Posterior vena cava (tissue), 2 donors: ENCODE measurements around the gene MAD1L1. TPM values are rescaled to one million over a fixed set of nuclear protein-coding genes. Genes with fewer than 3 reads are reported as not detected.
A peak's percentile ranks its signal among the peaks of the same experiment; 100 is the strongest.
"Not testable (repeated sequence)": the region's sequence is repeated elsewhere in the genome, so short reads cannot be mapped to it uniquely, and the experiment has no call there.

Experiments used
- DNase-seq: peaks from one replicate; pipeline ENCODE4 v3.0.0-alpha.2; 2020; ENCODE audit warnings: low spot score
- intact Hi-C, 2 donors: fragments of 100-400 bp; cut with DNase I; formaldehyde crosslinking; loops; one replicate each; pipeline versions ENCODE4 v1.14.1 to v1.14.2; 2022 to 2023
- total RNA-seq, 2 donors: library from RNA; stranded (reverse); fragmentation: NEBNext Ultra II Directional; extraction: Animal tissue kit (Norgen Biotek cat#: 25700); gene quantifications; one replicate each; pipeline ENCODE4 v1.2.1, GENCODE V29; 2021
- donor health status: DM: yes; HTN: yes; CAD: no.
- donor health status: DM: yes; HTN: yes; CAD: no.

The MAD1L1 gene
- total RNA-seq, 2 donors from 2014 or later = 17.3 to 24.7 TPM

DNA sequence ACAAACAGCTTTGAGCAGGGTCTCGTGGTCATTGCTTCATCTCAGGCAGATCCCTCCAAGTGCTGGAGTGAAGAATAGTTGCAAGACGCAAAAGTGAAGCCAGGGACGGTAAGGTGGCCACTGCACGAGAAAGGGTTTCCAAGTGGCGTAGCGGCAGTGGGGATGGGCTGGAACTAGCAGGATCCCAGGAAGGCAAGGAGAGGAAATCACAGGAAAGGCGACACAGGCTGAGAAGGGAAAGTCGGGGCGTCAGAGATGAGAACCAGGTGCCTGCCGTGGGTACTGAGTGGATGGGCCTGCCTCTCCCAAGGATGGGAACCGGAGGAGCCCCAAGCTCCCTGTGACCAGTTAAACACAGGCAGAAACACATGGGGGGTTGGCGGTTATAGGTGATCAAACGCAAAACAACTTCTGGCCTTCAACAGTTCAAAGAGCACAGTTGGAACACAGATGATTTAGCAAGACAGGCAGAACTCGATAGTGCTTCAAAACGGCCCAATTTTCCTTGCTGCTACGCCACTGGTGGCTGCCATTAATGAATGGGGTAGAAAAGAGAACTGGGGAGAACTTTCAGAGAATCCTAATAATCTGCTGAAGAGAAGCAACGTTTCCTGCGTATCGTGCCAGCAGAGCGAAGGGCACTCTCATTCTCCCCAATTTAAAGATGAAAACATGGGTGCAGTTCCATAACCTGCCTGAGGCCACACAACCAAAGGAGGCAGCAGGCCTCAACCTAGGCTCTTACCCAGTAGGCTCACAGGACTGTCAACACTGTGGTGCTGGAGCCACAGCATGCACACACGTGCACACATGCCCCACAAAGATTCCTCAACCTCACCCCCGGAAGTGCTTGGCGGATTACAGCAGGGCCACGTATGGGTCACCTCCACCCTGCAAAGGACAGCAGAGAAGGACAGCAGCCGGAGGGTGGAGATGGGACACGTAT is 61.9 kb downstream of the MAD1L1 start:
- no peak for DNase-seq
- intact Hi-C loops = no loop called here

DNA sequence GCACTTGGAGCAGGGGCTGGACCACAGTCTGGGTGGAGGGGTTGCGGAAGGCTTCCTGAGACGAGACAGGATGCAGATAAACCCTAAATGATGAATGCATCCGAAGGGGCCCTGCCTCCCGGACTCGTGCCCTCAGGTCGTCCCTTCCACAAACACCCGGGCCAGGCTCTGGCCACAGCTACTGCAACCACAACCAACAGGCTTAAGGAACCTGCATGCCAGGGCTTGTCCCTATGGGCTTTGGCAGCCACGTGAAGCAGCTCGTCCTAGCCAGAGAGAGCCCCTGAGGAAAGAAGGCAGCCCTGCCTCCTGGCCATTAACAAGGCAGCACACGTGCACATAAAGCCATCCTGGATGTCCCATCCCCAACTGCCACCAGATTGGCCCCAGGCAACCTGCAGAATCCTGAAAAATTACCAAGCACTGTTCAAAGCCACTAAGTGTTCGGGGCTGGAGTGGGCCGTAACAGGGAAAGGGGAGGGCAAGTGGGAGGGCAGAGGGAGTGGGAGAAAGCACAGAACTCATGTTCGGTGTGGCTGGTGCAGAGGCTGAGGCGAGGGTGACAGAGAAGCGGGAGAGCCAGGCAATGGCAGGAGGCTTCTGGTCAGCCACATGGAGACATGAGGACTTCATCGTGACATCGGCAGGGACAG is 62.7 kb downstream of the MAD1L1 start:
- no peak for DNase-seq
- intact Hi-C loops = no loop called here

DNA sequence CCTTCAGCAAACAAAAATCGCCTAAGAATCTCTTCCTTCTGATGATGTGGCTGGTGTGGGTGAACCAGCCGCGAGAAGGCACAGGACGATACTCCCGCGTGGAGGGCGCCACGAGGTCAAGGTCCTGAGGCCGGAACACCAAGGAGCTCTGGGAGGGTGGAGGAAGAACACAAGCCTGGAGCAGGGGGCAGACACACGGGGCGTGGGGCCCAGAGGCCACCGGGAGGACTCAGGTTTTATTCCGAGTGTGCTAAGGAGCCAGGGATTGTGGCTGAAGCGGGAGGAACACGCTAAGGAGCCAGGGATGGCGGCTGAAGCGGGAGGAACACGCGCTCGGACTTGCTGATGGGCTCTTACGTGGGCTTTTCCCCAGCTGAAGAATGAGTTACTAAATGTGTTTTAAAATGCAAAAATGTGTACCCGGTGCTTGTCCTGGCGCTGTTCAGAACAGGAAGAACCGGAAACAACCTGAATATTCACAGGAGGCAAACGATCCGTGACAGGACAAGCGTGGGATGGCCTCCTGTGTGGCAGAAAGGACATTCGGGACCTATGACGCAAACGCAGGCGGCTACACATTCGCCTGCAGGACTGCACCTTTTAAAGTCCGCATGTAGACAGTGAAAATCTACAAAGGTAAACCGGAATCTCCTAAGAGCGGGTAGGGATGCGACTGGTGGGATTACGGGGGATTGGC is 64.0 kb downstream of the MAD1L1 start:
- intact Hi-C loops = no loop called here

DNA sequence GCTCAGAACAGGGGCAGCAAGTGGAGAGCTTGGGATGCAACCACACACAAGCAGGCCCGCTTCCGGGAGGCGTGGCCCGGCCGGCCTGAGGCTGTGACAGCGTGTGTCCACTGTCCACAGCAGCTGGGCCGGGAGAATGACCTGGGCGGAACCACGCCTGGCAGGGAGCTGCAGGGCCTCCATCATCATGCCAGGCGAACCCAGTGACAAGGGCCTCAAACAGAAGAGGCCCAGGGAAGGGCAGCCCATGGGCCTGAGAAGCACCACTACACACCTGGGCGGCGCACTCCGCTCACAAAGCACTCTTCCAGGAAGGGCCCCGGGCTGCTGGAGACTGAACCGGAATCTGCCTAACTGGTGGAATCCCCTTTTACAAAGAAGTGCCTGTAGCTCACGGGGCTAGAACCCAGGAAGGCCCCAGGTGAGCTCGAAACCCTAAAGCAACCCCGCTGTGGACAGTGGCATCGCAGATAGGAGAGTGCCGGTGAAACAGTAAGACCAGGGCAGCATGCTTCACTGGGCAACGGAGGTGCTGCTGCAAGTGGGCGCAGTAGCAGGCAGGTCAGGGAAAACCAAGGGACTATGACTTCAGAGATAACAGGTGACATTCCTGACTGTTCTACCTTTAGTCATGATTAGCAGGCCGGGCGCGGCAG is 66.0 kb downstream of the MAD1L1 start:
- DNase-seq = peak; percentile 84
- intact Hi-C loops = no loop called here

More for the DNA sequence above, 64.0 kb downstream of the MAD1L1 start:
- DNase-seq = no peak

DNA sequence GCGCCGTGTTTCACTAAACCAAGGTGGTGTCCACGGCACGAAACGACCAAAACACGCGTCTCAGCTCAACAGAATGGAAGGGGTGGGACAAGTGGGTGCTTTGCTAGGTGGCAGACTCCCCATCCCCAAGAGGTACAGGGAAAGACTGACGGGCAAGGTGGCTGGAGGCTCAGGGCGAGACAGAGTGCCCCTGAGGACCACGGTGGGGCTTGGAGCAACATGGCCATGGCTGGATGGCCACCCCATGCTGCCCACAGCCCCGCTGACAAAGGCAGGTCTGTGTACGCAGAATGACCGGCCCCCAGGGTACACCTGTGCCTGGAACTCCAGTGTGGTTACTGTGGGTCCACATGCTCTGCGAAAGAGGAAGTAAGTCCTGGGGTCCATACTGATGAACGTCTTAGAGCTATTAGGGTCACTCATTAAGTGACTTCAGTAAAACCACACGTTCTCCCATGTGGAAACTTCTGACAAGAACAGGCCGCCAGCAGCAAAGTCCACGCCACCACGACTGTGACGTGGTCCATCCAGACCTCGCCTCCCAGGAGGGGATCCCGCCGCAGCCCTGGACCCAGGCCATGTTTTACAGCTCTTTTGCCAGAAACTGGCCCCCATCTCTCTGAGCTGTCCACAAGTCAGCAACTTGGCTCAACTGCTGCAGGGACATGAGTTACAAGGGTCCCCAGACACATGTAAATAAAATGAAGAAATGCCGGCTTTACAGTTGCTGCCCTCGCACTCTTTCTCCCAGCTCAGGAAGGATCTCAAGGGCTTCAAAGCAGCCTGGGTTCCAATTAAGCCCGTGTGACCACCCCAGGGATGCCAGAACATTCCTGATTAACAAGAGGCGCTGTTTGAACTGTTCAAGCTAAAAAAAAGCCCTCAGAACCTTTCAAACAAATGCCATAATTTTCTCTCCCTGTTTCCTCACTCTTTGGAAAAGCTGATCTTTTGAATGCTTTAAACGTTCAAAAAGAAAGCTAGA is 66.8 kb downstream of the MAD1L1 start:
- intact Hi-C loops = no loop called here
- DNase-seq = peak; percentile 81

DNA sequence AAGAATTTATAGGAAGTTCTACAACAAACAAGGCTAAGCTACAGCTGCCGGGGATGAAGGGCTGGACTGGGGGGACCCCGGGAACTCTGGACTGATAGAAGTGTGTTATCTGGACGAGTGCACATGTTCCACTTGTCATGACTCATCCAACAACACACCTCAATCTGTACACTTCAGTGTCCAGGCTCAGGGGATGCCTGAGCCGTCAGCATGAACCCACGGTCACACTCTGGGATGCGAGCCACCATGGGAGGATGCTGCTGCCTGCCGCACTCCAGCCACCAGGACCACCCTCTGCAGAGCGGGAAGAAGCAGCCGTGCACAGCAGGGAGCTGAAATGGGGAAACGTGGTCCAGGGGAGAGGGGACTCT is 67.5 kb downstream of the MAD1L1 start:
- DNase-seq = peak; percentile 72
- intact Hi-C loops = no loop called here

DNA sequence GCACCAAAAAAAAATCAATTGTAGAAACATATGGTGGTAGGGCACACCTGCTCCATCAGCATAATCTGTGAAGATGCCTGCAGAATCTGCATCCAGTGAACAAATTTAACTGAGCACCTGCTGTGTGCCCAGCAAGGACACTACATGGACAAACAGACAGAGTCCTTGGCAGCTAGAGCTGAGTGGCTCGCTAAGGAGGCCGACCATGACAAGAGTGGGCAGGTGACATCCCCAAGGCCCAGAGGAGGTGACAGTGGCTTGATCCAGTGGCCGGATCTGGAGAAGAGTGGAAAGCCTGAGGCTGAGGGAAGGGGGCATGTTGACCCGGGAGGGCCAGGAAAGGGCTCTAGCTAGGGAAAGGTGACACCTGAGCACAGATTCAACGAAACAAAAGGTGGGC is 68.1 kb downstream of the MAD1L1 start:
- peak; percentile 58 for DNase-seq
- intact Hi-C loops = no loop called here

DNA sequence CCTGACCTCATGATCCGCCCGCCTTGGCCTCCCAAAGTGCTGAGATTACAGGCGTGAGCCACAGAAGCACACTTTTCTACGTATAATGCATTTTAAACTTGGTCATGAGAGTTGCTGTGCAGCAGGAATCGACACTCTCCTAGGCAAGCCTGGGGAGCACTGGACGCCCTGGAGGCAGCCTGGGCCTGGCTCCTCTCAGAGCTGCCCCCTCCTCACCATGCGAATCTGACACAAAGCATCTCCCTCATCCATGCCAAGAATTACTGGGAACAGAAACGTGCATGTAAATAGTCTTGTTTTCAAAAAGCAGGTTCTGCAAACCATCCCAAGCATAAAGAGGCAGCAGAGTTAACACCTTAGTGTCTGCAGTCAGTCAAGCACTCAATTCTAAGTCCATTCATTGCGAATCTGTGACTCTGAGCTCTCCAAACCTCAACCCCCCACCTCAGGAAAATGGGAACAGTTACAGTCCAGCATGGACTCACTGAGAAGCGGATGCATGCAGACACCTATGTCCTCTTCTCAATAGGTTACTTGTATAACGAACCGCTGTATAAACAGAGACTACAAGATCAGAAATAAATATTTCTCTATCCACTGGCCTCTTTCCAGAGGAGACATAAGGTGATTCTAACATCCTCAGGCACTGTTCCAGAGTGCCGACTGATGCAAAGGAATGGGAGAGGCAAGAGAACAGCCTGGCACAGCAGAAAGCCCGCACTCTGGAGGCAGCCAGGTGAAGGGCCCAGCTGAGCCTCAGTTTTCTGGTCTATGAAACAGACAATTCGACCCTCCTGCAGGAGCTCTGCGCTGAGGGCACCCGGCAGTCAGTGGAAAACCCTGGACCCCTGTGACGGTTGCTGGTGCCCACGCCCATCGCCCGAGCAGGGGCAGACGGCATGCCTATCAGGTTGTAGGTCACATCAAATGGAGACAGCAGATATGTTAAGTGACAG is 68.9 kb downstream of the MAD1L1 start:
- intact Hi-C loops = no loop called here
- no peak for DNase-seq

DNA sequence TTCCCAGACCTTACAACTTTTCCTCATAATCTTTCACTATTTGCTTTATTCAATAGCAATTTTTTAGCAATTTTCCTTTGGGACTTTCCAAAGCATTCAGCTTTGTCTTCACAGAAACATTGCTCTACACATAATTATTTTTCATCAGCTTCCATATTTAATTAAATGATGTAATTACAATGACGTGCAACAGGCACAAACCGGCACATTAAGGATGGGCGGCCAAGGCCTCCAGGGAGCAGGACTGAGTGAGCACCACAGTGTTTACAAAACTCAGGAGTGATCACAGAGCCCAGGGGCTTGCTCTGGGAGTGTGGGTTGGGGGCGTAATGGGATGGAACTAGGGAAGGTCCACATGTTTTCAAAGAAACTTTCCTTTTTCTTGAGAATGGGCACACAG is 69.8 kb downstream of the MAD1L1 start:
- intact Hi-C loops = no loop called here
- no peak for DNase-seq

DNA sequence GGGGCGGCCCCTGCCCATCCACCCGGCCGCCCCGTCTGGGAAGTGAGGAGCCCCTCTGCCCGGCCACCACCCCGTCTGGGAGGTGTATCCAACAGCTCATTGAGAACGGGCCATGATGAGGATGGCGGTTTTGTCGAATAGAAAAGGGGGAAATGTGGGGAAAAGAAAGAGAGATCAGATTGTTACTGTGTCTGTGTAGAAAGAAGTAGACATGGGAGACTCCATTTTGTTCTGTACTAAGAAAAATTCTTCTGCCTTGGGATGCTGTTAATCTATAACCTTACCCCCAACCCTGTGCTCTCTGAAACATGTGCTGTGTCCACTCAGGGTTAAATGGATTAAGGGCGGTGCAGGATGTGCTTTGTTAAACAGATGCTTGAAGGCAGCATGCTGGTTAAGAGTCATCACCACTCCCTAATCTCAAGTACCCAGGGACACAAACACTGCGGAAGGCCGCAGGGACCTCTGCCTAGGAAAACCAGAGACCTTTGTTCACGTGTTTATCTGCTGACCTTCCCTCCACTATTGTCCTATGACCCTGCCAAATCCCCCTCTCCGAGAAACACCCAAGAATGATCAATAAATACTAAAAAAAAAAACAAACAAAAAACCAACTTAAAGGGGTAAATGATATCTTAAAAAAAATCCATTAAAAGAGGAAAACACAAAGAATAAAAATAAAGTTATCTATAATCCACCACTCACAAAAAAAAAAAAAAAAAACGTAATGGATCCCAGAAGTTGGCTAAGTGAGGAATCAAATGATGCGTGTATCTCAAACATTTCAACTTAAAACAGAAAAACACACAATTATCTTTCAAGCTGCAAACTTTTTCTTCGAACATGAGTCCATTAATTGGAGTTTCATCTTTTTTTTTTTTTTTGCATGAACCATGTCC is 70.5 kb downstream of the MAD1L1 start:
- DNase-seq, intact Hi-C loops: not testable (repeated sequence)

DNA sequence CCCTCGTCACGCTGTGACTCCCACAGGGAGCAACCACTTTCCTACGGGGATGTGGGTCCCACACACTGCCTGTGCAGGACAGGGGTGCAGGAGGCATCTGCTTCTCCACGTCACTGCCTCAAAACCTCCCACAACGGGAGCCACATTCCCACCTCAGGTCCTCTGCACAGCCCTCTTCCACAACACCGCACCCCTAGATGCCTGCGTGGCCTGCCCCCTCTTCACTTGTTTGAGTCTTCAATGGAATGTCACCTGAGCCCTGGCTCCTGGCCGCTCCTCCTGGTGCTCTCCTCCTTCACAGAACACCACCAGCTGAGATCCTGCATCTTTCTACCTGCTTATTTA is 73.6 kb downstream of the MAD1L1 start:
- peak; percentile 59 for DNase-seq
- intact Hi-C loops = no loop called here

DNA sequence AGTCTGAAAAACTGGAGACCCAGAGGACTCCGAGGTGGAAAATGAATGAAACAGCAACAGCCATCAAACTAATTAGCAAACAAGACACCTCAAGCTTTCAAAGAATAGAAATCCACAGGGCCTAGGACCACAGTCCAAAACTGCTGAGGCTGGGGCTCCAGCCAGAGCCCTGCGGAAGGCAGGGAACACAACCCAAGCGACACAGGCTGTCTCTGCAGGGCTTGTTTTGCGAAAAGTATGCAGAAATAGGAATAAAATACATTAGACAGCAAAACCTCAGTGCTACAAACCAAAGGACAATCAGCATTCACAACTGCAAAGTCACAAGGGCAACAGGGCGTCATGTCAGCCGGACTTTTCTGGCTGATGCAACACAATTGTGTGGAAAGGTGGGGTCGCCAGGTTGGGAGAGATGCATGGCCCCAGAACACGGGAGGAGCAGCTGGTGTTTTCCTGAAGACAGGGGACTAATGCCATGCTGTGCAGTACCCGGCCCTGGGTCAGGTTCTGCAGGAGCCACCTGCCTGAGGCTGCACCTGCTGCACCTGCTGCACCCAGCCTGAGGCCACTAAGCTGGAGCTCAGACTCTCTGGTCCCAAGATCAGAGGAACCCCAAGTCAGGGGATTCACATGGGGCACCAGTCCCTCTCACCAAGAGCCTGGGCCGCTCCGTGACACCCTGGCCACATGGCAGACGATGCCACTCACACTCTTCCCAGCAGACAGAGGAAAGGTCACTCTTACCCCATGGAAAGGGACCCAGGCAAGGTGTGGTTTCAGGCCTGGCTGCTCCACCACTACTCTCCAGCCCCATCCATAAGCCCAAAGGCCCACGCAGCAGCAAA is 74.2 kb downstream of the MAD1L1 start:
- intact Hi-C loops = no loop called here
- peak; percentile 61 for DNase-seq

DNA sequence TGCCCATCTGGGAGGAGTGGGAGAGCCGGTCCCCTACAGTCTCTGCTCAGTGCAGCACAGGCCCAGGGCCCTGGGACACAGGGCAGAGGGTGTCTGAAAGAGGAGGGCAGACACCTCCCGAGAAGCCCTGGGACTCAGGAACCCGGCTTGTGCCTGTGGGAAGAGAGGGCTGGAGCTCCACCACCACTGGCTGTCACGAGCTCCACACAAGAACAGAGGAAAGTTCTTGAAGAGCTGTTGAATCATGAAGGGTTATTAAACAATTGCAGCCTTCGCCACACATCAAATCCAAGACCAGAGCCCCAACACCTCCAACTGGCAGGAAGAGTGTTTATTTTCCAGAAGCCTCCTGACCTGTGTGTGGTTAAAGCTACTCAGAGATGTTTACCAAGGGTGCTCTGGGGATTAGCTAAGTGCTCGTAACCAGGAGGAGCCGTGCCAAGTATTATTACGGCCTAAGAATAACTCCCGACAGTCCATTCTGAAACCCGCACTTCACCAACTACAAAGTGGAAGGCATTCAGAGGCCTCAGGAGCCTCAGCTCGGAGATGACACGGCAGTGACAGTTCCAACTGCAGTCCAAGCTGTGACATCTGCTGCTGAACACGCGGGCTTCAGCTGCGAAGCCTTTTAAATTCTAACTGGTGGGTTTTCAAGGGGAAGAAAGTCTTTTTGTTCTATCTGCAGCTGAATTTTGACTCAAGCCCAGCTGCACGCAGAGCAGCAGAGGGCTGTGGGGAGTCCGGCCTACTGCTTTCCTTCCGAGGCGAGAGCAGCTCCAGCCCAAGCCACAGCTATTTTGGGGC is 75.1 kb downstream of the MAD1L1 start:
- intact Hi-C loops = no loop called here
- DNase-seq = peak; percentile 78

DNA sequence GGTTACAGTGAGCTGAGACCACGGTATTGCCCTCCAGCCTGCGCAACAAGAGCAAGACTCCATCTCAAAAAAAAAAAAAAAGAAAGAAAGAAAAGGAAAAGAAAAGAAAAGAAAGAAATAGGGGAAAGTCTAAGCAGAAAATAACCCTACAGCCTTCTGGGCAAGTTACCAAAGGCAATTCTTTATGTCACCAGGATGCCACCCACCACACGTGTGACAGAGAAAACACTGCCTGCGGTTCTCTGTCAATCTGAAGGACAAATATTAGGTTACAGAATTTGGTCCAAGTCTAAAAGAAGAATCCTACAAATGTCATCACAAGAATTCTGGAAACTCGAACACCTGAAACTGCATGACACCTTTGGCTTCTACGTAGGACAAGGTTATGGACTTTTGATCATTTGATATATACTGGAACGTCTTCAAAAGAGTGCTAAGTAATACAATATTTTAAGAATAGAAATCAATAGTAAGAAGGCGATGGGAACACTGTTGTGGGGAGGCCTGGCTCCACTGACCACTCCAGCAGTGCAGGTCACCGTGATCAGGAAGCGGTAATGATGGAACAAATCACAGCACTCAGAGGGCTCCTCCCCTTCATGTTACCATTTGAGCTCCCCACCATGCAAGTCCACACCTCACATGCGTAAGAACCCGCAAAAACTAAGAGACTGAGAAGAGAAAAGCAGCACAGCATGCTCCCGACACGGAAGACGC is 75.8 kb downstream of the MAD1L1 start:
- DNase-seq = no peak
- intact Hi-C loops = no loop called here
